T-helper 17 cell (primary cell): ENCODE results near the gene PF4V1. TPM values are rescaled to one million over a fixed set of nuclear protein-coding genes. Genes with fewer than 3 reads are reported as not detected.

Experiments used
- ATAC-seq: fragments of 150-1000 bp; cut with Tn5 transposase; 2 replicates; pipeline ENCODE4 v1.10.0; 2021; ENCODE audit warnings: mild to moderate bottlenecking, moderate library complexity
- DNase-seq, 3 donors: peaks; one replicate each; pipeline versions ENCODE4 v3.0.0 to v3.0.0-alpha.2; 2020 to 2021
- H3K9me3 ChIP-seq: one replicate; pipeline ENCODE4 v1.7.0; 2013; ENCODE audit warnings: low read length, mild to moderate bottlenecking; ENCODE audit not compliant: control insufficient read depth, poor library complexity, severe bottlenecking
- H3K27ac Mint-ChIP-seq: one replicate; pipeline ENCODE4 v1.8.0; 2022; ENCODE audit warnings: mild to moderate bottlenecking, moderate library complexity, mixed read lengths
- H3K27me3 Mint-ChIP-seq: one replicate; pipeline ENCODE4 v1.8.0; 2022; ENCODE audit warnings: mixed read lengths
- H3K36me3 Mint-ChIP-seq: one replicate; pipeline ENCODE4 v1.8.0; 2022; ENCODE audit warnings: low read depth, mixed read lengths
- H3K4me1 Mint-ChIP-seq: one replicate; pipeline ENCODE4 v1.8.0; 2022; ENCODE audit warnings: mild to moderate bottlenecking, mixed read lengths
- H3K4me3 Mint-ChIP-seq: one replicate; pipeline ENCODE4 v1.8.0; 2022; ENCODE audit warnings: mild to moderate bottlenecking, moderate library complexity, mixed read lengths
- total RNA-seq, 4 donors: library from RNA in 2 of 4; stranded (reverse) in 2 of 4; gene quantifications; one replicate each; pipeline ENCODE4 v1.2.3 and lab custom pipeline; 2022 to 2026

The PF4V1 gene
- total RNA-seq, 2 donors from 2014 or later = 67.9 TPM; not detected in 1

- H3K9me3 ChIP-seq = no peaks in the 10 kb centered on the region
- Mint-ChIP-seq H3K4me3 (no peak overlapping the region), H3K27me3 (peaks cover 19% of the 10 kb centered on the region), H3K4me1 (no peaks in the 10 kb centered on the region), H3K36me3 (no peaks in the 10 kb centered on the region), H3K27ac (no peak overlapping the region)
- ATAC-seq (no peak), DNase-seq (no peak)
Observed at GRCh38 chr4:73852771-73853170, 325 bp upstream of the PF4V1 start.

GRCh38 chr4:73853718-73854473 is 800 bp downstream of the PF4V1 start:
- Mint-ChIP-seq H3K4me1 (no peaks in the 10 kb centered on the region), H3K27ac (no peak overlapping the region), H3K27me3 (peaks cover 12% of the 10 kb centered on the region), H3K4me3 (no peak overlapping the region), H3K36me3 (no peaks in the 10 kb centered on the region)
- H3K9me3 ChIP-seq = no peaks in the 10 kb centered on the region
- ATAC-seq = no peak
- DNase-seq = no peak

GRCh38 chr4:73855406-73855805 is 2.3 kb downstream of the PF4V1 start:
- H3K4me1 Mint-ChIP-seq = no peaks in the 10 kb centered on the region
- no peak overlapping the region for H3K27ac Mint-ChIP-seq
- DNase-seq = no peak
- H3K27me3 Mint-ChIP-seq = peaks cover 7% of the 10 kb centered on the region
- H3K36me3 Mint-ChIP-seq = no peaks in the 10 kb centered on the region
- no peaks in the 10 kb centered on the region for H3K9me3 ChIP-seq
- ATAC-seq = no peak
- no peak overlapping the region for H3K4me3 Mint-ChIP-seq

- Mint-ChIP-seq H3K27ac (no peak overlapping the region), H3K27me3 (peaks cover 6% of the 10 kb centered on the region), H3K4me1 (no peaks in the 10 kb centered on the region), H3K4me3 (no peak overlapping the region), H3K36me3 (no peaks in the 10 kb centered on the region)
- H3K9me3 ChIP-seq = no peaks in the 10 kb centered on the region
- ATAC-seq = no peak
- no peak for DNase-seq
Observed at GRCh38 chr4:73856518-73856917, 3.4 kb downstream of the PF4V1 start.

DNA sequence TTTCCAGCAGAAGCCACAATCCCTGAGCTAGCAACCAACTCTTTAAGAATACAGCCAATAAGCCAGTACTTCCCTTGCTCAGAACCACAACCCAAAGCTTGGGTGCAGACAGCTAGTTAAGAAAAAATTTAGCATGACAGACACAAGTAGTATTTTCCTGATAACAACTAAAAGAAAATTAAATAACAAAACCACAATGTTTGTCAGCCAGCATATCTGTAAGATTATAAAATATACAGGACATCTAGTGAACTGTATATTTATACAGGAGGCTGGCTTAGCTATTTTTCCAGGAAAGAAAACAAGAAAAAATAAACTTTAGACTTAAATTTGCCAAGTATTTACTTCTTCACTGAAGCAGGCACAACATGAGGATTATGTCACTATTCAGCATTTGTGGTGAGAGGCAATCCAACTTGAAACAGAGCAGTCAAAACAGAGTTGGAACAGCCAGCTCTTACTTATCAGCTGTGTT is 6.6 kb downstream of the PF4V1 start:
- DNase-seq = no peak
- no peak for ATAC-seq
- Mint-ChIP-seq H3K4me3 (no peak overlapping the region), H3K27me3 (no peaks in the 10 kb centered on the region), H3K4me1 (no peaks in the 10 kb centered on the region), H3K36me3 (no peaks in the 10 kb centered on the region), H3K27ac (no peak overlapping the region)
- no peaks in the 10 kb centered on the region for H3K9me3 ChIP-seq

DNA sequence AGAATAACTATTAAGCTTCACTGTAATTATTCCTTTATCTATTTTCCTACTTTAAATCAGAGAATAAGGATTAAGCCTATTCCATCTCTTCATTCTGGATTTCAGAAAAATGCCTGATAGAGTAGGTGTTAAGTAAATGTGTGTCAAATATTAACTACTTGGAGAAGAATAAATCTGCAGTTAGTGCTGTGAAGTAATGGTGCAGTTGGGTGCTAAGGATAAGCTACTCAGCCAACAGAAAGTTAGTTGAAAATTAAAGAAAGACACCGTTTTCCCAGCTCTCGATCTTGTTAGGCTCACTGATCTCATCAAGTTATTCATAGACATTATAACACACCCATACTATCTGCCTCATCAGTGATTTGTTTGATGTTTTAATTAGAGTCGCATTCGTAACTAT is 7.1 kb downstream of the PF4V1 start:
- ATAC-seq (no peak), DNase-seq (no peak)
- Mint-ChIP-seq H3K27ac (no peak overlapping the region), H3K27me3 (no peaks in the 10 kb centered on the region), H3K4me1 (no peaks in the 10 kb centered on the region), H3K36me3 (no peaks in the 10 kb centered on the region), H3K4me3 (no peak overlapping the region)
- no peaks in the 10 kb centered on the region for H3K9me3 ChIP-seq

GRCh38 chr4:73860917-73861316 is 7.8 kb downstream of the PF4V1 start:
- Mint-ChIP-seq H3K4me3 (no peak overlapping the region), H3K27me3 (no peaks in the 10 kb centered on the region), H3K4me1 (no peaks in the 10 kb centered on the region), H3K27ac (no peak overlapping the region), H3K36me3 (no peaks in the 10 kb centered on the region)
- DNase-seq (no peak), ATAC-seq (no peak)
- no peaks in the 10 kb centered on the region for H3K9me3 ChIP-seq

DNA sequence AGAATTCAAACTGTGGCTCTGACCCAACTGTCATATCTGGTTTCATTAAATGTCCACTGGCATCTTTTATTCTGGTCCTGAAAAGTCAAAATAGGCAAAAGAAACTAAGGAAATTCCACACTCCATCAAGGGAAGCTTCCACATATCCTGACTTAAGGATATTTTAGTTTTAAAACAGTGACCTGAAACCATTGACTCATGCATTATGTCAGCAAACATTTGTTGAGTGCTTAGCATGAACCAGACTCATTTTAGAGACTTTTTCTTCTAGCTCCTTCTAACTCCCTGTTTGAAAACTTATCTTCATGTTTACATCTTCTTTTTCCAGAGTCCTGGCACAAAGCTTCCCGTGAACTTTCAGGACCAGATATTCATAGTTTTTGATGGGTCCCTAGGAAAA is 9.2 kb downstream of the PF4V1 start:
- Mint-ChIP-seq H3K27me3 (no peaks in the 10 kb centered on the region), H3K27ac (no peak overlapping the region), H3K36me3 (no peaks in the 10 kb centered on the region), H3K4me3 (no peak overlapping the region), H3K4me1 (no peaks in the 10 kb centered on the region)
- DNase-seq = no peak
- H3K9me3 ChIP-seq = no peaks in the 10 kb centered on the region
- ATAC-seq = no peak

GRCh38 chr4:73864365-73864764 is 11.3 kb downstream of the PF4V1 start:
- no peak overlapping the region for H3K4me3 Mint-ChIP-seq

DNA sequence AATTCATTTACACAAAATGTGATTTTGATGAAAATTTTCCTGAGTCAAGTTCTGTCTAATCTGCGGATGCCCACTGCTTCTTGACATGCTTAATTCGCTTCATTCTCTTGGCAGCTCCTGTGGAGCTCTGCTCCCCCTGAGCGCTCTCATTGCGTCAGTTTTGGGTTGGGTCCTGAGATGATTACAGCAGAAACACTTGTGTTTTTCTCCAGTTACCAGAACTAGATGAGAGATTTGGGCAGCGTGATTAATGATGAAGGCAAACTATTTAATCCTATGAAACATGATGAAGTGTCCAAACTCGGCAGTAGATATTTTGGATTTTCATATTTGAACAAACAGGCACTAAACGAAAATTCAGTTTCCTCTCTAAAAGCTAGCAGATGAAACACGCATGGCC is 11.9 kb downstream of the PF4V1 start:
- DNase-seq = no peak

More at GRCh38 chr4:73864365-73864764, 11.3 kb downstream of the PF4V1 start:
- ATAC-seq (no peak), DNase-seq (no peak)
- H3K27me3 Mint-ChIP-seq = peaks cover 13% of the 10 kb centered on the region
- H3K27ac Mint-ChIP-seq = no peak overlapping the region
- no peaks in the 10 kb centered on the region for H3K4me1 Mint-ChIP-seq
- H3K36me3 Mint-ChIP-seq = no peaks in the 10 kb centered on the region
- no peaks in the 10 kb centered on the region for H3K9me3 ChIP-seq

DNA sequence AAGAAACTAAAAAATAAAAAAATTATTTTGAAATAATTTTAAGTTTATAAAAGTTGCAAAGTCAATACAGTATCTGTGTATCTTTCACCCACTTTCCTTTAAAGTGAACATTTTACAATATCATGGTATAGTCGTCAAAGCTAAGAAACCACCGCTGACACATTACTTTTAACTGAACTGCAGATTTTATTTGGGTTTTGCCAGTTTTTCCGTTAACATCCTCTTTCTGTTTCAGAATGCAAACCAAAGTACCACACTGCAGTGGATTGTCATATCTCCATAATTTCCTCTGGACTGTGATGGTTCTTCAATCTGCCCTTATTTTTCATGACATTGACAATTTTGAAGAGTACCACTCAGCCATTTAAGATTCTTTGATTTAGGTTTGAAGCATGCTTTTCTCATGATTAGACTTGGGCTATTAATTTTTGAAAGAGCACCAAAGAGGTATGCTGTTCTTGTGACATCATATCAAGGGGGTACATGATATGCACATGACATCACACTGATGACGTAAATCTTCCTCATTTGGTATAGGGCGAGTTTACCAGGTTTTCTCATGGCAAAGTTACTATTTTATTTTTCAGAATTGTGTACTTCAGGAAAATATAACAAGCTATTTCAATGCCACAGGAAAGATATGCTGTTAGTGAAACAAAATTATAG is 12.5 kb downstream of the PF4V1 start:
- peaks cover 2% of the 10 kb centered on the region for H3K4me1 Mint-ChIP-seq
- DNase-seq = no peak
- peaks cover 13% of the 10 kb centered on the region for H3K27me3 Mint-ChIP-seq
- ATAC-seq = no peak
- H3K36me3 Mint-ChIP-seq = no peaks in the 10 kb centered on the region
- H3K9me3 ChIP-seq = no peaks in the 10 kb centered on the region
- no peak overlapping the region for H3K27ac Mint-ChIP-seq
- H3K4me3 Mint-ChIP-seq = no peak overlapping the region

More for the DNA sequence above, 11.9 kb downstream of the PF4V1 start:
- H3K4me1 Mint-ChIP-seq = peaks cover 2% of the 10 kb centered on the region
- H3K36me3 Mint-ChIP-seq = no peaks in the 10 kb centered on the region
- no peak overlapping the region for H3K27ac Mint-ChIP-seq
- no peak for ATAC-seq
- H3K4me3 Mint-ChIP-seq = no peak overlapping the region
- no peaks in the 10 kb centered on the region for H3K9me3 ChIP-seq
- H3K27me3 Mint-ChIP-seq = peaks cover 13% of the 10 kb centered on the region

GRCh38 chr4:73866246-73866645 is 13.2 kb downstream of the PF4V1 start:
- no peak overlapping the region for H3K27ac Mint-ChIP-seq
- ATAC-seq = no peak

DNA sequence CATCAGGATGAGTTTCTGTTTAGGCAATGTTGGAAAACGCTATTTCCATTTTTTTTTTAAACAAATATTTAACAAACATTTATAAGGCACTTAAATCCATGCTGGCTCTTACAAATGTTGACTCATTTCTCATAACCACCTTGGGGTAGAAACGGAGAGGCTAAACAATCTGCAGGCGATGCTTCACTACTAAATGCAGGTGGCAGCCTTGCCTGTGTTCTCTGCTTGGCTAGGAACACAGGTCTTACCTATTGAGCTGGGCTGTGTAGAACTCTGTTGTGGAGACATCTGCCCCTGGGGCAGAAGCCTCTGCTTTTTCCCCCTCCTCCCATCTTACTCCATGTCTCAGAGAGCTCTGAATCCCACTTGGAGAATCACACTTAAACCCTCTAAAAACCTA is 14.7 kb downstream of the PF4V1 start:
- no peak overlapping the region for H3K4me3 Mint-ChIP-seq
- no peaks in the 10 kb centered on the region for H3K9me3 ChIP-seq
- no peak for DNase-seq
- H3K4me1 Mint-ChIP-seq = peaks cover 2% of the 10 kb centered on the region
- no peak for ATAC-seq
- no peak overlapping the region for H3K27ac Mint-ChIP-seq
- H3K36me3 Mint-ChIP-seq = no peaks in the 10 kb centered on the region
- H3K27me3 Mint-ChIP-seq = peaks cover 13% of the 10 kb centered on the region

More at GRCh38 chr4:73866246-73866645, 13.2 kb downstream of the PF4V1 start:
- Mint-ChIP-seq H3K27me3 (peaks cover 13% of the 10 kb centered on the region), H3K36me3 (no peaks in the 10 kb centered on the region), H3K4me3 (no peak overlapping the region), H3K4me1 (peaks cover 2% of the 10 kb centered on the region)
- H3K9me3 ChIP-seq = no peaks in the 10 kb centered on the region
- DNase-seq = no peak
